Measurements from ENCODE around the gene DMD. TPM values are rescaled to one million over a fixed set of nuclear protein-coding genes. Genes with fewer than 3 reads are reported as not detected.

DMD gene
- total and polyA plus RNA-seq, 2 donors (not counting 1 experiment from before 2014, with no cell fraction given): 2.0 to 51.8 TPM

DNA sequence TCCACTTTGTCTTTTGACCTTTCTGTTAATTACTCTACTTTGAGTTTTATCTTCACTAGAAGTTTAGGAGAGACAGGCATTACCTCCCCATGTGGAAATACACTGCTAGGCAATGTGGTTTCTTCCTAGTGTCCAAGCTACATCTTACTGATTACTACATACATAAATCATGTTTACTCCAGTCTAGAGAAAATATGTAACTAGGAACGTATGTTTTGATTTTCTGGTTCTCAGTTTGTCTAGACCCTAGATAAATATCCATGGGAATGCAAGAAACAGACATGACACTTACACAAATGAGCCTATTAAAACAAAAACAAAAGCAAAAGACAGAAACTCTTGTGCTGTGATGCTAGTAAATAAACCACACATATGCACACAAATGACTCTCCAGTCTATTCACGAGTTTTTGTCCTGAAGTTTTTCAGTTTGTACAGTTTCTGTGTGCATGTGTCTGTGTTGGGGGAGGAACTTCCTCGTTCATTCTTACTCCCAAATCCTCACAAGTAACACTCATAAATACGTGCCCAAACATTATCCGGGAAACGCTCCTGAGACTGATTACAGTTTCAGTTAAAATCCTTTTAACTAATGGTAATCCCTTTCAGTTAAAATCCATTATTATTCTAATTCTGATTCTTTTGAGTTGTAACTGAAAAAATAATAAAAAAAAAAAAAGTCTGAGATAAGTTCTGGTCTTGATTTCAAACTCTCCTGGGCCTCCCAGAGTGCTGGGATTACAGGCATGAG is 1856.0 kb downstream of the DMD start:
- no peak overlapping the region for H3K4me3 Mint-ChIP-seq
- Histone ChIP-seq H3K4me2 (replicated peaks; ENCODE audit: low read depth, low read length, poor library complexity, severe bottlenecking) (no peak overlapping the region), H4K20me1 (ENCODE audit: control insufficient read depth, insufficient read depth, low read length, poor library complexity, severe bottlenecking) (no peaks in the 10 kb centered on the region), H3K36me3 (replicated peaks in 1 of 2; ENCODE audit: control extremely low read depth in 1 of 2, control insufficient read depth in 1 of 2, extremely low read depth in 1 of 2, insufficient read depth in 2 of 2, low read length in 1 of 2) (no peaks in the 10 kb centered on the region), H3K9me3 (ENCODE audit: control extremely low read depth in 1 of 3, control insufficient read depth in 2 of 3, insufficient read depth in 1 of 3, low read length in 2 of 3) (no peaks in the 10 kb centered on the region), H2AFZ (ENCODE audit: insufficient read depth, low read depth, low read length, poor library complexity, severe bottlenecking) (no peak overlapping the region), H3K27ac (ENCODE audit: low read length in 2 of 2) (no peak overlapping the region), H3K4me1 (ENCODE audit: control insufficient read depth in 2 of 2, insufficient read depth in 2 of 2, low read length in 2 of 2) (no peaks in the 10 kb centered on the region), H3K27me3 (replicated peaks in 1 of 4; ENCODE audit: control extremely low read depth in 1 of 4, control insufficient read depth in 3 of 4, insufficient read depth in 4 of 4, low read length in 3 of 4) (no peaks in the 10 kb centered on the region), H3K9ac (ENCODE audit: low read length) (no peak overlapping the region), H3K4me3 (ENCODE audit: control extremely low read depth in 1 of 5, extremely low read depth in 1 of 5, insufficient read depth in 1 of 5, low read depth in 2 of 5, low read length in 4 of 5) (no peak overlapping the region), H3K79me2 (ENCODE audit: control insufficient read depth, insufficient read depth, low read length) (no peaks in the 10 kb centered on the region)
- no peak for ATAC-seq (ENCODE audit: low read depth)
- DNase-seq: no peak
- ChIA-PET POLR2A (no interaction called here), CTCF (no interaction called here)
- TF ChIP-seq EZH2 (IDR thresholded peaks at IDR 0.05; ENCODE audit: borderline replicate concordance, insufficient read depth, low read depth, low read length, poor library complexity, severe bottlenecking): no peak
- TF ChIP-seq, protein P1, sequence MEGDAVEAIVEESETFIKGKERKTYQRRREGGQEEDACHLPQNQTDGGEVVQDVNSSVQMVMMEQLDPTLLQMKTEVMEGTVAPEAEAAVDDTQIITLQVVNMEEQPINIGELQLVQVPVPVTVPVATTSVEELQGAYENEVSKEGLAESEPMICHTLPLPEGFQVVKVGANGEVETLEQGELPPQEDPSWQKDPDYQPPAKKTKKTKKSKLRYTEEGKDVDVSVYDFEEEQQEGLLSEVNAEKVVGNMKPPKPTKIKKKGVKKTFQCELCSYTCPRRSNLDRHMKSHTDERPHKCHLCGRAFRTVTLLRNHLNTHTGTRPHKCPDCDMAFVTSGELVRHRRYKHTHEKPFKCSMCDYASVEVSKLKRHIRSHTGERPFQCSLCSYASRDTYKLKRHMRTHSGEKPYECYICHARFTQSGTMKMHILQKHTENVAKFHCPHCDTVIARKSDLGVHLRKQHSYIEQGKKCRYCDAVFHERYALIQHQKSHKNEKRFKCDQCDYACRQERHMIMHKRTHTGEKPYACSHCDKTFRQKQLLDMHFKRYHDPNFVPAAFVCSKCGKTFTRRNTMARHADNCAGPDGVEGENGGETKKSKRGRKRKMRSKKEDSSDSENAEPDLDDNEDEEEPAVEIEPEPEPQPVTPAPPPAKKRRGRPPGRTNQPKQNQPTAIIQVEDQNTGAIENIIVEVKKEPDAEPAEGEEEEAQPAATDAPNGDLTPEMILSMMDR (IDR thresholded peaks at IDR 0.05): no peak
- H3K27ac Mint-ChIP-seq: no peak overlapping the region
- intact Hi-C loops (cut with micrococcal nuclease): no loop called here
- WGBS (ENCODE audit: insufficient coverage): no CpG with 5 or more reads among the region's 6 CpGs
- no peaks in the 10 kb centered on the region for H3K9me3 Mint-ChIP-seq (ENCODE audit: insufficient read depth)
- H3K4me1 Mint-ChIP-seq: no peaks in the 10 kb centered on the region
- peaks cover 5% of the 10 kb centered on the region for H3K27me3 Mint-ChIP-seq

DNA sequence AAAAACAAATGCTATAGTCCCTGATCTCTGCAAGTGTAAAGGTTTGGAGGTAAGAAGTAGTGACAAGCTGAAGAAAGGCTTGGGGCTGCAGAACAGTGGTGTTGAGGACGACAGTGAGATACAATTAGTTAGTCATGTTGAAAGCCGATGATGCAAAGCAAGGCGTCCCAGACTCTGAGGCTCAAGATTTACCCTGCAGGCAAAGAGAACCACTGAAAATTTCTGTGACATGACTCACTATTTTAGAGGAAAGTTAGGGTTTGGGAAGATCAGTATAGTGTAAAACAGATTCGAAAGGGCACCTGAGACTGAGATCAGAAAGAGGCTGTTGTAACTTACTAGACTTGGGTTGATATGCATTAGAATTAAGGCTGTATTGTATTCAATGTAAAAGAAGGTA is 1858.3 kb downstream of the DMD start:
- WGBS (ENCODE audit: insufficient coverage): 82% methylated on average over 3 of the region's 4 CpGs

More for the DNA sequence above, 1858.3 kb downstream of the DMD start:
- Histone ChIP-seq H3K36me3 (replicated peaks in 1 of 2; ENCODE audit: control extremely low read depth in 1 of 2, control insufficient read depth in 1 of 2, extremely low read depth in 1 of 2, insufficient read depth in 2 of 2, low read length in 1 of 2) (no peaks in the 10 kb centered on the region), H3K4me3 (ENCODE audit: control extremely low read depth in 1 of 5, extremely low read depth in 1 of 5, insufficient read depth in 1 of 5, low read depth in 2 of 5, low read length in 4 of 5) (no peak overlapping the region), H3K27me3 (replicated peaks in 1 of 4; ENCODE audit: control extremely low read depth in 1 of 4, control insufficient read depth in 3 of 4, insufficient read depth in 4 of 4, low read length in 3 of 4) (no peaks in the 10 kb centered on the region), H3K9ac (ENCODE audit: low read length) (no peak overlapping the region), H3K4me1 (ENCODE audit: control insufficient read depth in 2 of 2, insufficient read depth in 2 of 2, low read length in 2 of 2) (no peaks in the 10 kb centered on the region), H3K27ac (ENCODE audit: low read length in 2 of 2) (no peak overlapping the region), H3K79me2 (ENCODE audit: control insufficient read depth, insufficient read depth, low read length) (no peaks in the 10 kb centered on the region), H4K20me1 (ENCODE audit: control insufficient read depth, insufficient read depth, low read length, poor library complexity, severe bottlenecking) (no peaks in the 10 kb centered on the region), H3K9me3 (ENCODE audit: control extremely low read depth in 1 of 3, control insufficient read depth in 2 of 3, insufficient read depth in 1 of 3, low read length in 2 of 3) (no peaks in the 10 kb centered on the region), H3K4me2 (replicated peaks; ENCODE audit: low read depth, low read length, poor library complexity, severe bottlenecking) (no peak overlapping the region), H2AFZ (ENCODE audit: insufficient read depth, low read depth, low read length, poor library complexity, severe bottlenecking) (no peak overlapping the region)
- no peaks in the 10 kb centered on the region for H3K9me3 Mint-ChIP-seq (ENCODE audit: insufficient read depth)
- peaks cover 5% of the 10 kb centered on the region for H3K27me3 Mint-ChIP-seq
- H3K4me1 Mint-ChIP-seq: no peaks in the 10 kb centered on the region
- no peak for TF ChIP-seq EZH2 (IDR thresholded peaks at IDR 0.05; ENCODE audit: borderline replicate concordance, insufficient read depth, low read depth, low read length, poor library complexity, severe bottlenecking)
- TF ChIP-seq, protein P1 (IDR thresholded peaks at IDR 0.05): no peak
- CTCF ChIA-PET: no interaction called here
- POLR2A ChIA-PET: no interaction called here
- H3K27ac Mint-ChIP-seq: no peak overlapping the region
- ATAC-seq (ENCODE audit: low read depth): no peak
- no peak for DNase-seq
- intact Hi-C loops (cut with micrococcal nuclease): no loop called here
- no peak overlapping the region for H3K4me3 Mint-ChIP-seq
